ENCODE results near the gene TMEM135. TPM values are rescaled to one million over a fixed set of nuclear protein-coding genes. Genes with fewer than 3 reads are reported as not detected.

TMEM135 gene
- total RNA-seq, 4 donors from 2014 or later = 19.8 to 52.6 (median 38.9) TPM

DNA sequence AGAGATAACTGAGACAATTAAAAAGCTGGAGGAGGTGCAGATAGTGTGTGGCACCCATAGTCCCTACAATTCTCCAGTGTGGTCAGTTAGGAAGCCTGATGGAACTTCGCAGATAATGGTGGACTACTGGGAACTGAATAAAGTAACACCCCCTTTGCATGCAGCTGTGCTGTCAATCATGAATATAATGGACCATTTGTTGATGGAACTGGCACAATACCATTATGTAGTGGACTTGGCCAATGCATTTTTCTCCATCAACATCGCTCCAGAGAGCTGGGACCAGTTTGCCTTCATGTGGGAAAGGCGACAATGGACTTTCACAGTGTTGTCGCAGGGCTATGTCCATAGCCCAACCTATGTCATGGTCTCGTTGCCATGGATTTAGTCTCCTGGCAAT, 324.2 kb downstream of the TMEM135 start:
- TF ChIP-seq, protein P1, sequence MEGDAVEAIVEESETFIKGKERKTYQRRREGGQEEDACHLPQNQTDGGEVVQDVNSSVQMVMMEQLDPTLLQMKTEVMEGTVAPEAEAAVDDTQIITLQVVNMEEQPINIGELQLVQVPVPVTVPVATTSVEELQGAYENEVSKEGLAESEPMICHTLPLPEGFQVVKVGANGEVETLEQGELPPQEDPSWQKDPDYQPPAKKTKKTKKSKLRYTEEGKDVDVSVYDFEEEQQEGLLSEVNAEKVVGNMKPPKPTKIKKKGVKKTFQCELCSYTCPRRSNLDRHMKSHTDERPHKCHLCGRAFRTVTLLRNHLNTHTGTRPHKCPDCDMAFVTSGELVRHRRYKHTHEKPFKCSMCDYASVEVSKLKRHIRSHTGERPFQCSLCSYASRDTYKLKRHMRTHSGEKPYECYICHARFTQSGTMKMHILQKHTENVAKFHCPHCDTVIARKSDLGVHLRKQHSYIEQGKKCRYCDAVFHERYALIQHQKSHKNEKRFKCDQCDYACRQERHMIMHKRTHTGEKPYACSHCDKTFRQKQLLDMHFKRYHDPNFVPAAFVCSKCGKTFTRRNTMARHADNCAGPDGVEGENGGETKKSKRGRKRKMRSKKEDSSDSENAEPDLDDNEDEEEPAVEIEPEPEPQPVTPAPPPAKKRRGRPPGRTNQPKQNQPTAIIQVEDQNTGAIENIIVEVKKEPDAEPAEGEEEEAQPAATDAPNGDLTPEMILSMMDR (IDR thresholded peaks at IDR 0.05) = no peak
- DNase-seq (ENCODE audit: low spot score) = no peak
- no peak for ATAC-seq (ENCODE audit: low FRiP score)

GRCh38 chr11:87366346-87366745, 328.6 kb downstream of the TMEM135 start:
- ATAC-seq (ENCODE audit: low FRiP score) (no peak), DNase-seq (ENCODE audit: low spot score) (no peak)
- TF ChIP-seq, protein P1 (IDR thresholded peaks at IDR 0.05) = no peak

DNA sequence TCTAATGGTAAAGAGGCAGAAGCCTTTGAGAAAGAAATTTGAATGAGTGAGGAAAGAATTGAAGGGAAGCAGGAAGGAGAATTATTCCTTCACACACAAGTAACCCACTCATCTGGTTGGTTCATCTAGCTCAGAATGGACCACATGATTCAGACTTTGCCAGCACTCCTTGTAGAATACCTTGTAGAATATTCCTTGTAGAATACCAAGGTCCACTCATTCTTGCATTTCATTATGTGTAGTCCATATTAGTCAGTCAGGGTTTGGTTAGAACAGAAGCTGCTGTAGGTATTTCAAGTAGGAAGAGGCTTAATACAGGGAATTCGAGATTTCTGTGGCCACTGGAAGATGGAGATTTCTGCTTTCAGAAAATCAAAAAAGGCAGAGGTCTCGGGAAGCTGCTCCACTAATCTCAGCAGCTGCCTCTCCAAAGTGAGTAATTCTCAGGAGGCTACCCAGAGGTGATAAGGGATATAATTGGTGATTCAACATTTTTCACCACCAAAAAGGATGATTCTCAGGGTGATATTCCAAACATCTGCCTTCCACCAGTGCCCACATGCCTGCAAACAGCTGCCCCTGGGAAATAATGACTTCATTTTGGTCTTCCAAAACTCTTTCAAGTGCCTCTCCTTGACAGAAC, 329.1 kb downstream of the TMEM135 start:
- ATAC-seq (ENCODE audit: low FRiP score) = no peak
- DNase-seq (ENCODE audit: low spot score) = no peak
- TF ChIP-seq, protein P1 (IDR thresholded peaks at IDR 0.05) = no peak

DNA sequence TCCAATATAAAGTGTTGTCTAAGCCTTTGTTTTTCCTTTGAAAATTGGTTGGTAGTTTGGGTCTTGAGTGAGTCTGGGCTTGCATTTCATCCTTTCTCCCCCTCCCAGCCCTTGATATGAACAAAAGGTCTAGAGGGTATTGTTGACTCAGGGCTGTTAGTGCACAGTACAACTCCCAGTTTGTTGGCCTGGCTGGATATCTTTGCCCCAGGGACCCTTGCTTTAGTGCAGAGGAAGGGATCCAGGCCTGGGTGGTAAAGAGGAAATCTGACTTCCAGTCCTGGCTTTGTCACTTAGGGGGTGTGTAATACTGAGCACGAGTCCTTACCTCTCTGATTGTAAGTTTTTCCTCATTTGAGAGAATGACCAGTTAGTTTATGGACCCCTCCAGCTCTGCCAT, 330.4 kb downstream of the TMEM135 start:
- no peak for DNase-seq (ENCODE audit: low spot score)
- TF ChIP-seq, protein P1 (IDR thresholded peaks at IDR 0.05) = no peak
- no peak for ATAC-seq (ENCODE audit: low FRiP score)

DNA sequence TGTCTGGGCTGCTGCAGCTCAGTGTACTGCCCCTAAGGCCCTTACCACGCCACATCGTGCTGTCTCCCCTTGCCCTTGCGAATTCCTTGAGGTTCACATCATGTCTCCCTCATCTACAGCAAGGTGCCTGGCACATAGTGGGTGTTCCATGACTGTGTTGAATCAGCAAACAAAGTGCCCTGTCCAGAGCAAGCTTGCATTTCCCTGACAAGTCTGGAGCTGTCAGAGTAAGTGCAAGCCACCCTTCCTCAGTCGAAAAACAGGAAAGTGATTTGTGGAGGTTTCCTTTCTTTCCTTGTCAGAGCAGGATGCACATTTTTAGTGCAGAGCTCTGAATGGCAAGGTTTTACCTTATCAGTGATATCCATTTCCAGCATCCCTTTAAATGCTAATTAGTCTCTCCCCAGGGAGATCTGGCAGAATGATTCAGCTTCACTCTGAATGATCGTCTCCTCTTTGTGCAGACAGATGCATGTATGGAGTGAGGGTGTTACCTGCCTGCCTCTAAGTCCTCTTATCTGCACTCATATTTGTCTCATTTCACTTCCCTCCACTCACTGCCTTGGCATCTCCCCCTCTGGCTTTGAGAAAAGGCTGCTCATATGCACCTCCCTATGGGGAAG, 331.2 kb downstream of the TMEM135 start:
- TF ChIP-seq, protein P1 (IDR thresholded peaks at IDR 0.05) = no peak
- DNase-seq (ENCODE audit: low spot score) (no peak), ATAC-seq (ENCODE audit: low FRiP score) (no peak)

GRCh38 chr11:87369888-87370287, 332.2 kb downstream of the TMEM135 start:
- DNase-seq (ENCODE audit: low spot score) (no peak), ATAC-seq (ENCODE audit: low FRiP score) (no peak)
- TF ChIP-seq, protein P1 (IDR thresholded peaks at IDR 0.05) = no peak

GRCh38 chr11:87372065-87372464, 334.3 kb downstream of the TMEM135 start:
- DNase-seq (ENCODE audit: low spot score) (no peak), ATAC-seq (ENCODE audit: low FRiP score) (no peak)
- TF ChIP-seq, protein P1 (IDR thresholded peaks at IDR 0.05) = no peak

Measured in omental fat pad (tissue), 4 donors.